Left forelimb (tissue), 1 donor: ENCODE results near the gene TBC1D22A.
"Not testable (repeated sequence)": the region's sequence is repeated elsewhere in the genome, so short reads cannot be mapped to it uniquely, and the experiment has no call there.

Experiments used
- DNase-seq: peaks from one replicate; pipeline ENCODE4 v3.0.0-alpha.2; 2018; ENCODE audit warnings: low spot score

TBC1D22A gene

DNA sequence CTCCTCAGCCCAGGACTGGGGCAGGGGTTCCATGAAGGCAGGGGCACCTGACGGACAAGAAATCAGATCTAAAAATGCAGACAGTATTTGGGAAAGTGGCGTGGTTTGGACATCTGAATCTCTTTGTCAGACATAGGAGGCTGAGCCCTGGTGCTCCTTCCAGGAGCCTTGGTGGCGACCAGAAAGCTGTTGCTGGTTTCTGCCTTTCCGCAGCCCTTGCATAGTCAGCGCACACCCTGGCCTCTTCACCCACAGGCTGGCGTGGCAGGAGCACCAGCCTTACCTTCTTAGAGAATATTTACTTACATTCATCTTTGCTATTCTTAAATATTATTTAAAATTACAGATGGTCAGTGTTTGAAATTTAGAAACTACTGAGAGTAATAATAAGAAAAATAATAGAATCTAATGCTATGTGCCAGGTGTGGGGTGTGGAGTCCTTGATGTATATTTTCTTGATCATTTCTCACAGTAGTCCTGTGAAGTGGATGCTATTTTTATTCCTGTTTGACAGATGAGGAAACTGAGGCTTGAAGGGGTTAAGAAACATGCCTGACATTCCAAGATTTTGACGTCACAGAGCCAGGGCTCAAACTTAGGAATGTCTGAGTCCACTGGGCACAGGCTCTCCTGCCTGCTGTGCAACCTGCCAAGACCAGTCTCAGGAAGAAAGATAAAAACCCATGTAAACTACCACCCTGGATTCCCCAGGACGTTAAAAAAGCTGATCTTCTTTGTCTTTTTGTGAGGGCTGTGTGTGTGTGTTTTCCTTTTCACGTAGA is 51.6 kb downstream of the TBC1D22A start:
- DNase-seq = no peak

DNA sequence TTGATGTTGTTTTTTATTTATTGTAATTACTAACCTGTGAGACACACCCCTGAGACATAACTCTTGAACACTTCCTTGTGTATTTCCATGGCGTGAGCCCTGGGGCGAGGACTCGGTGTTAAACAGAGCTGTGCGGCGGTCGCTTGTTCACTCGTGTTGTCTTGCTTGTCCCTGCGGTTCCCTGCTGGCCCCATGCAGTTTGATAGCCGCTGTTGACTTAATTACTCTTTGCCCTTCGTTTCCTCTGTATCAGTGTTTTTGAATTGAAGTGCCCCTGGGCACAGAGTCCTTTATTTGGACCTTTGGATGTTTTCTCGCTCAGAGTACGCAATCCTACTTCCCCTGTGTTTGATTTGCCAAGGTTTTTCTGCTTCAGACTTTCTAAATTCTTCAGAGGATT is 52.7 kb downstream of the TBC1D22A start:
- no peak for DNase-seq

DNA sequence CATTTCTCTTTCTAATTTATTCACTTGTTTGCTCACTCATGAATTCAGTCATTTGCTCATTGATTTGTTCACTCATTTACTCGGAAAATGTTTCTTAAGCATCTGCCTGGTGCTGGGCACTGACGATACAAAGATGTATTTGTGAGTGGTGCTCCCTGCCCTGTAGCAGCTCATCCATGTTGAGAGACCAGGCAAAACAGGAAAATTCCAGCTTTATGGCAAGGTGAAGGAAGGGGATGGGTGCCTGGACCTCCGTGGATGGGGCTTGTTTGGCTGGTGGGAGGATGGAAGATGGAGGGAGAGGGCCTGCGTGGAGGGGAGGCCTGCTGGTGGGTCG is 53.1 kb downstream of the TBC1D22A start:
- no peak for DNase-seq

DNA sequence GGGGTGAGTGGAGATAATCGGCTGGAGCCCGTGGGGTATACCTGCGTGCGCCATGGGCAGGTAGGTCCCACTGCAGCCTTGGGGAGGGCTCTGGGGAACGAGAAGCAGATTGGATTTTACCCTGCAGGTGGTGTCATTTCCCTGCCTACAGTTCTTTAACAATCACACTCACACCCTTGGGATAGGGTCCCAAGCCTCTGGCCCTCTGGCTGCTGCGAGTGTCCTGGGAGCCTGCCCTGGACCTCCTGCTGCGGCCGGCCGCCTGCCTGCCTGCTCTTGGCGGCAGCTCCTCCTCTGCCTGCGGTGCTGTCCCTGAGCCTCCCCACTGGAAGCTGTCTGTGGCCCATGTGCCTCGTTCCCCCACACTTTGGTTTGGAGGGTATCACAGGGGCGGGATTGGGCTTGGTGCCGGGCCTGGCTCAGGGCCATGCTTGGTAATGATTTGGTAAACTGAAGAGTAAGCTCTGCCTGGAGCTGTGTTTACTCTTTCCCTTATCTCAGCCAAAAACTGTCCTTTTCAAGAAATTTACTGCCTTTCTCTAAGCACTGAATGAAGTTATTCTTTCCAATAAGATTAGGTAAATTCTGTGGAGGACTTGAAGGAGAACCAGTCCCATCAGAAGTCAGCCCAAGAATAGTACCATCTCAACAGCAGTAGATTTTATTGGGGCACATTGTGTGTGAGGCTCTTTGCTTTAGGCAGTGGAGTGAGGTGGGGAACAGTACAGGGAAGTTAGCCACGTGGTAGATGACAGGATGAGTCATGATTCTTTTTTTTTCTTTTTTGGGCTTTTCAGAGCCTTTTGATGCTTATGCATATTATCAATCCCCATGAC is 53.7 kb downstream of the TBC1D22A start:
- no peak for DNase-seq

DNA sequence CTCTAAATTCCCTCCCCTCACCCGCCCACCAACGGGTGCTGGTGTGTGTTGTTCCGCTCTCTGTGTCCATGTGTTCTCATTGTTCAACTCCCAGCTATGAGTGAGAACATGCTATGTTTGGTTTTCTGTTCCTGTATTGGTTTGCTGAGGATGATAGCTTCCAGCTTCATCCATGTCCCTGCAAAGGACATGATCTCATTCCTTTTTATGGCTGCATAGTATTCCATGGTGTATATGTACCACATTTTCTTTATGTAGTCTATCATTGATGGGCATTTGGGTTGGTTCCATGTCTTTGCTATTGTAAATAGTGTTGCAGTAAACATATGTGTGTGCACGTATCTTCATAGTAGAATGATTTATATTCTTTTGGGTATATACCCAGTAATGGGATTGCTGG is 54.9 kb downstream of the TBC1D22A start:
- DNase-seq = not testable (repeated sequence)

DNA sequence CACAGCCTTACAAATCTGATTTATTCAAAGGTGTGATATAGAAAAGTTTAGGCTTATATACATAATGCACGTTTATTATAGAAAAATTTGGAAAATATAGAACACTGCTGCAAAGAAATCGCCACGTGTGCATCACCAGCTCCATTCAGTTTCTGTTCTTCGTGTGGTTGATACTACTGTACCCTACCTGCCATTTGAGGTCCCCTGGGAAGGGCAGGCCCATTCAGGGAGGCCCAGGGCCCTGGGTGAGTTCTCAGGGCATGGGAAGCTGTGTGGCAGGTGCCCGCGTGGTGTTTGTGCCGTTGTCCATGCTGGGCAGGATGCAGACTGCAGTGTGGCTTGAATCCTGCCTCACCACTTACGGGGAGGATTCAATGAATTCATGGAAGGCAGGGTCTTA is 60.8 kb downstream of the TBC1D22A start:
- DNase-seq = no peak

DNA sequence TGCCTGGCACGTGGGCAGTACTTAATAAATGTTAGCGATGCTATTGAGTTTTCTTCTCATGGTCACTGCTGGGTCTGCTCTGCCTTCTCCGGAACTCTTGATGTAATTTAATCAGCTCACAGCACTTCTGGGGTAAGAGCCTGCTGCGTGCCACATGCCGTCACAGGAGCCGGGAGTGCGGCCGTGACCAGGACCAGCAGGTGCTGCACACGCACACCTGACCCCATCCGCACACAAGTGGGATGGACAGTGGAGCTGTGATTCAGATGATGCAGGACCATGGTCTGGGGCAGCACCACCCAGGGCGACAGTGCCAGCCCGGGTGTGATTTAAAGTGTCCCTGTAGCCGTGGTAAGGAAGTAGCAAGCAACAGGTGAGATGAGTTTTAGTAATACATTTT is 61.2 kb downstream of the TBC1D22A start:
- no peak for DNase-seq

DNA sequence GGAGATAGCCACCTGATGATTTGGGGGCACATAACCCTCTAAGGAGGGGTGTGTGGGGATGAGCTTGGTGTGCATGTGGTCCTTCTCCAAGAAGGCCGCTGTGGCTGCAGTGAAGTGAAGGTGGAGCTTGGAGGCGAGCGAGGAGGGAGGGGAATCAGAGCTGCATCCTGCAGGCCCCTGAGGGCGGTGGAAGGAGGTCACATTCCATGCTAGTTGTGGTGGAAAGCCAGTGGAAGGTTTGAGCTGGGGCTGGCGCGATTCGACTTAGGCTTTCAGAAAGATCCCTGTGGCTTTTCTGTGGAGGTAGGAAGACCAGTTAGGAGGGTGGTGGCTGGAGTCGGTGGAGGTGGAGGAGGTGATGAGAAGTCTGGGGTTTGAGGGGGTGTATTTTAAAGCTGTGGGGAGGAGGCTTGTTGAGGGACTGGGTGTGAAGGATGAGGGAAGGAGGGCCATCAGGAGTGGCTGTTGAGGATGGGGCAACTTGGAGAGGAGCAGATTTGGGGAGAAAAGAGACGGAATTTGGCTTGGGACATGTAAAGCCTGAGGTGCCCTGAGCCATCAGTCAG is 62.0 kb downstream of the TBC1D22A start:
- no peak for DNase-seq

DNA sequence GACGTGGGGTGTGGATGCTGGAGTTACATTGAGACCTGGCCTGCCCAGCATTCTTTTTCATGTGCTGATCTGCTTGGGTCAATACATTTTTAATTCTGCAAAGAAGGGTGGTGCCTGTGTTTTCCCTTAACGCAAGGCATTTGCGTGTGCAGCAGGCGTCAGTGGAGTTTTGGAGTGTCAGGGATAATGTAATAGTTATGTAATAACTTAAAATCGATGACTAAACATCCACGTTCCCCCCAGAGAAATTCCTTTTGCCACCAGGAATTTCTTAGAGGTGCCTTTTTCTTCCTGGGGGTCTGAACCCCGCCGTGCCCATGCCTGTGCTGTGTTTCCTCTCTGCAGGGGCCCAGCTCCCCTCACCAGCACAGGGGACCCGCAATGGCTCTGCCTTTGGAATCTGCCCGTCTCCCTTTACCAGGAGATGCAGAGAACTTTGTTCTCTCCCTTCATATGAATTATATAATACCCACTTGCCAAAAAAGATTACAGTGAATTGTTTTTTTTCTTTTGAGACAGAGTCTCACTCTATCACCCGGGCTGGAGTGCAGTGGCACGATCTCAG is 62.6 kb downstream of the TBC1D22A start:
- no peak for DNase-seq

DNA sequence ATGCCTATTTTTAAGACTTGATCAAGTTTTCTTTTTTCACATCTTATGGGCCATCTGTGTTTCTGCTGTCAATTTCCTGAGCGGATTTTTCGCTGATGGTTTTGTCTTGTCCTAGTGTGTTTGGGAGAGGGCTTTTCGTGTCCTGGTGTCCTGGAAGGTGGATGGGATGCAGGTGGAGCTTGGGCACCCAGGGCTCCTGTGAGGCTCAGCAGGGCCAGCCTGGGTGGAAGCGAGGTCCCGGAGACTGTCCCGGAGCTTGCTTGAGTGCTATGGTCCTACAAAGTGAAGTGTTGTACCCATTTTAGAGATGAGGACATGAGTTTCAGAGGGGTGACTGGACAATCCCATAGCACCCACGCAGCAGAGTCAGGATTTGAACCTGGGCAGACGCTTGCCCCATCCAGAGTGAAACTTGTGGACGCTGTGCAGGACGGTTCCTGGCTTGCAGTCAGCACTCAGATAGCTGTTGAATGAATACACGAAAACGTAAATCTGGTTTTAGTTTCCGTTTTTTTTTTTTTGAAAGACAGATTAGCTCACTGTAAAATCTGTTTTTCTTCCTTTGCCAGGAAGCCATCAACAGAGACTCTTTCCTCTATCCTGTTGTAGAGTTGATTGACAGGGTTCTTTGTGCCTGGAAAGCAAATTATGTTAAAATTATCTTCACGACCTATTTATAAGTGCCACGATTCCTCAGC is 64.1 kb downstream of the TBC1D22A start:
- DNase-seq = no peak

DNA sequence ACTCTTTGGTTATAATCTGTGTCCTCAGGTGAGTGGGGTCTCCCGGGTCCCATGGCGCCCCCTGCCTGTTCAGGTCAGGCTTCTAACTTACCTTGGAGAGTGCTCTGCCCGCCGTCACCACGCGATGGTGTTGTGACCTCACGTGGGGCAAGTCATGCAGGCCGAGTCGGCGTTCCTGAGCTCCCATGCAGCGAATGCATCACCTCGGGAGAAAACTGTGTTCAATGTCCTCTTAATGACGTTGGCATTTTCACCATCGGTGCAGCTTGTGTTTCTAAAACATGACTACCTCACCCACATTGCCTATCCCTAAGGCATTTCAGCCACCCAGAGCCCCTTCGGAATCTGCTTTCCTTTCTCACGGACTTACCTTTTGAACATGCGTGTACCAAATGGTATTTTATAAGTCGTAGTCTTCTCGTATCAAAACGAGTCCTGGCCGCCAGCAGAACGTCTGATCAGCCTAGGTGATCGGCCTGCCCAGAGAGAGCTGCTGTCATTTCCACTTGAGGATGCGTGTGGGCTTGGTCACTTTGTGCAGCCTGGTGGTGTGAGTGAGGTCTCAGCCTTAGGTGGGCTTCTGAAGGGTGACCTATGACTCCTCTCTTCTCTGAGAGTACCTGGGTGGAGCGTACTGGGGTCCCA is 64.8 kb downstream of the TBC1D22A start:
- no peak for DNase-seq

DNA sequence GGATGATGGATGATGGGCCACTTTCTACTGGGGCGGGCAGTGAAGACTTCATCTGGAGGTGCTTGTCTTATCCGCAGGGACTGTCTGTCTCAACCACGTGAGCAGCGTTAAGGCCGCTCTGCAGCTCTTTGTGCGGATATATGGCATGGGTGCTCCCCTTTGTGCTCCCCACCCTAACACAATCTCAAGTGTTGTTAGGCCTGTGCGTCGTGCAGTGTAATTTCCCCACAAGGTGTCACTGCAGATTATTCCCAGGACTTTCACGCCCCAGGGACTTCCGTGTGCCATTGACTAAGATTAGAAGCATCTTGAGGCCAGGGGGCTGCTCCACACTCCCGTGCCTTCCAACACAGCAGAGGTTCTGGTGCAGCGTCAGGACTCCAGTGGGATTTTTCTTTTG is 65.3 kb downstream of the TBC1D22A start:
- no peak for DNase-seq

DNA sequence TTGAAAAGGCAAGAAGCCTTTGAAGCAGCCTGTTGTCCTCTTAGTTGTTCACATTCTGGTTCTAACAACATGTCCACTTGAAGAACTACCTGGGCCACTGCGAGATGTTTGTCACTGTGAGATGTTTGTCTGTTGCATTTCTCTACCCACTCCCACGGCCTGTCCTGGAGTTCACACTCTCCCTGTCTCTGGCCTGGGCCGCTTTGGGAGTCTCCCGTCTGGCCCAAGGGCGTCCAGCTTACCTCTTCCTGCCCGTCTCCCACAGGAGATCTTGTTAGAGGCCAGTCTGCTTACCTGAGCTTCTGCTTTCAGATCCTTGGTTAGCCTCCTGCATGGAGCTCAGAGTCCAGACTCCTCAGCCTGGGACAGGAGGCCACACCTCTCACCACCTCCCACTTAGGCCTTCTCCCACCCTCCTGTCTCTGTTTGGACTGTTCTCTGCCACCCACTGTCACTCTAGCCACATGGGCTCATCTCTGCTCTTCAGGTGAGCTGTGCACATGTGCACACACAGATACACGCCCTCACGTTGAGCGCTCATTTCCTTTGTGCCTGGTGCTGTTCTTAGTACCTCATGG is 66.0 kb downstream of the TBC1D22A start:
- no peak for DNase-seq

DNA sequence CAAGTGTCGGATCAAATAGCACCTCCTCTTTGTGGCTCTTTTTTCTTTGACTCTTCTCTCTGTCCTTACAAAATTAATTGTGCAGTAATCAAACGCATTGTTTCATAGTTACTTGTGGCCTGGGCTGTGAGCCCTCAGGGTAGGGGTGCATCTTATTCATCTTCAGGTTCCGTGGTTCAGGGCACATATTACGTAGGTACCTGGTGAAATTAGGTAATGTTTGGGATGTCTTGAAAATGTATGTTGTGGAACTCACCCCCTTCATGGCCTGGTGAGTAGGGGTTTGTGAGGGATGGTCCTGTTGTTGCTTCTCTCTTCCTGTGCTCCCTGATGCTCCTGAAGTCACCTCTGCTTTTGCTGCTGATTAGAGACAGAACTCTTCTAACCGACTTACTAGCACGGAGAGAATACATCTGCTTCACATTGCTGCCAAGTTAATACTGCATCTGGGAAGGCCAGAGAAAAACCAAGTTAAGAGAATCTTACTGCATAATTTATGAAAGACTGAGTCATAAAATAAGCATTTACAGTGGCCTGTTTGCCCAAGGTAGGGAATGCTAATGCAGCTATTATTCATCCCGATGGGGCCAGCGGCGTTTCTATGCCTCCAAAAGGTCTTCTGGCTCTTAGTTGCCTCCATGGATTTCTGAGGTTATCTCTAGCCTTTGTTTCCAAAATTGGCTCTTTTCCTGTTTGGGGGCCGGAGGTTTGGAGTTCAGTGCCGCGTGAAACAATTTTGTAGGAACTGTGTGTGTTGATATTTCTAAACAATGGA is 66.9 kb downstream of the TBC1D22A start:
- DNase-seq = no peak

DNA sequence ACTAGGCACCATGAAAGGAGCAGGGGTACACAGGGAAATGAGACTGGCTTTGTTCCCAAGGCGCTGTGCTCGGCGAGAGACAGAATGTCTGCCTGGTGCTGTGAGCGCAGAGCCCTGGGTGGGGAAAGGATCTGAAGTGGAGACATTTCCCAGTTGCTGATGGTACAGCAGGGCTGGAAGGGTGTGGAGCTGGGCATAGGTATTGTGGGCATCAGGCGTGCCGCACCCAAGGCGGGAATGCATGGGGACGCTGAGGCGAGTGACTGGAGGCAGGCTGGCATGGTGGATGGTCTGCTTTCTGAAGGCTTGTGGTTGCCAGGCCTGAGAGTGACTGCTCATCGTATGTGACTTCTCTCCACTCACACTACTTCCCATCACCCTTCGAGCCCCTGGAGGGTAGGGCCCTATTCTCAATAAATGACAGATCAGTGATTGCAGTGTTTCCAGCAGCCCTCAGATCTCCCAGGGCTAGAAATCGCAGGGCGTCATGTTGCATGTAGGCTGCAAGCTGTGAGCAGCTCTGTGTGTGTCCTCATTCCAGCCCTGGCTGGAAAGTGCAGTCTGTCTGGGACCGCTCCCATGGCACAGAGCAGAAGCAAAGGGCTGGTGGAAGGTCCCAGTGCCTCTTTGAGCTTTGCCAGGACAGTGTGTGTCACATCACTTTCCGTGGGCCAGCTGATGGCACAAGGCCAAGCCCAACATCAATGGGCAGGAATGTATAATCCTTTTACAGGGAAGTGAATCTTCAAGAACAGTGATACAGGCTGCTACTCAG is 67.7 kb downstream of the TBC1D22A start:
- DNase-seq = no peak

DNA sequence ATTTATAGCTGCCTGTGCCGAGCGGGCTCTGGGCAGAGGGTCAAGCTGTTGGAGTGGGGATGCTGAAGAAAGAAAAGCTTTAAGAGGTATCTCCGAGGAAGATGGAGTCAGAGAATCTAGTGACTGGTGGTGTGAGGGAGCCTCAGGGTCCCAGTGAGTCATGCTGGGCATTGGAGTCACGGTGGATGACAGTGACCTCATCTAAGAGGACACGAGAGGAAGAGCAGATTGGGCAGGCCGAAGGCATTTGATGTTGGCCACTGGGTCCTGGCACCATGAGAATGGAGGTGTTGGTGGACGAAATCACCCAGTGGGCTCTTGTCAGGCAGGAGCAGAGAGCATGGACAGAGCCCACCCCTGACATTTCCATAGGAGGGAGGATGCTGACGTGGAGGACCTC is 68.4 kb downstream of the TBC1D22A start:
- DNase-seq = no peak

DNA sequence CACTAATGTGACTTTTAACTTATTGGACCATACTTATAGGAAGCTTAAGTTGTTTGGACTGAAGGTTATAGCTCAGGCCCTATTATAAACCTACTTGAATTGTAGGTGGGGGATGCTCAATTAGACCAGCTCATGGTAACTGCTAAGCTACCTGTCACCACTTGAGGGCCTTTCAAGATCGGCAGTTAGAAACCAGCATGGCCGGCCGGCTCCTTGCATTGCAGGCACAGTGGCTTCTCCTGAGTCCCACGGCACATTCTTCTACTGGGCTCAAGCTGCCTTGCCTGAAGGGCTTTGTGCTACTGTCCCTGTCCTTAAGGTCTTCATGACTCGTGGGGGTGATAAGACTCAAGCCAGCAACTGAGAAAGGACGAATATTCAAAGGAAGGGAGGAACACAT is 70.8 kb downstream of the TBC1D22A start:
- no peak for DNase-seq

DNA sequence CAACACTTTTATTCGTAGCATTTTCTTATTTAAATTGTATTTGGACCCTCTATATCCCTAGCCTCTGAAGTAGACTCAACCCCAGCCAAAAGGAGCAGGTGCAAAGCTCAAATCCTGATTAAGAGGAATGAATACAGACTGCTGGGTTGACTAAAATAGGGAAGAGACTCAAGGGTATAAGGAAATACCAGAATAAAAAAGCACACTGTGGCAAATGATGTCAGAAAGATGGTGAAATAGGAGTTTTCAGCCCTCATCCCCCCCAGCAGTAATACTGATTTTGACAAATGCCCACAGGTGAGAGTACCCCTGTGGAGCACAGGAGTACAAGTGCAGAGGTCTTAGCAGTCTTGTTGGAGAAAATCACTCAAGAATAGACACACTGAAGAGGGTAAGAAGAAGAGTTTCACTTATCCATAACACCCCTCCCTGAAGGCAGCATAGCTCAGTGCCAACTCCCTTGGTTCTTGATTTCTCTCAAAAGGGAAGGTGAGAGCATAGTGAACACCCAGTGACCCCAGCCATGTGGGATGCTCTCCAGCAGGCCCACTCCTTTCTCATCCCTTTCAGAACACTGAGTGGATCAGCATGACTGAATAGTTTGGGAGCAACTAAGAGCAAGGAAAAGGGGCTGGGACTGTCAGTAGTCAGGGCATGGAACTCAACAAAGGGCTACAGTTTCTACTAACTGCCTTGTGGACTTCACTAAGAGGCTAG is 71.7 kb downstream of the TBC1D22A start:
- no peak for DNase-seq

DNA sequence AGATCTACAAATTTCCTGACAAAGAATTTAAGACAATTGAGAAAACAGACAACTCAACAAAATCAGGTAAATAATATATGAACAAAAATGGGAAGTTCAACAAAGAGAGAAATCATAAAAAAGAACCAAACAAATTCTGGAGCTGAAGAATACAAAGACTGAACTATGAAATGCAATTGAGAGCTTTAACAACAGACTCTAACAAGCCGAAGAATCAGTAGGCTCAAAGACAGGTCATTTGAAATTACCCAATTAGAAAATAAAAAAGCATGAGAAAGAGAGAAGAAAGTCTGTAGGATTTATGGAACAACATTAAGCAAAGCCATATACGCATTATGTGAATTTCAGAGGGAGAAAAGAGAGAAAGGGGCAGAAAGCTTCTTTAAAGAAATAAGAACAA is 72.8 kb downstream of the TBC1D22A start:
- no peak for DNase-seq
